ENCODE measurements around the gene COL4A3.

- TF ChIP-seq EZH2 (IDR thresholded peaks at IDR 0.05; ENCODE audit: borderline replicate concordance, low read length): no peak
- TF ChIP-seq CTCF (conservative IDR thresholded peaks at IDR 0.05 in 1 of 2, IDR thresholded peaks at IDR 0.05 in 1 of 2; ENCODE audit: extremely low read depth in 1 of 2, insufficient read depth in 1 of 2, low read depth in 1 of 2, low read length in 2 of 2): no peak
These were observed 116.5 kb downstream of the COL4A3 start for GRCh38 chr2:227280895-227281294.
